Kidney epithelial cell (primary cell): ENCODE results near the gene MED16. TPM values are rescaled to one million over a fixed set of nuclear protein-coding genes. Genes with fewer than 3 reads are reported as not detected.

Experiments used
- DNase-seq: peaks from one replicate; pipeline ENCODE4 v3.0.0-alpha.2; 2010; ENCODE audit warnings: low read depth
- H3K27me3 ChIP-seq: 2 replicates; pipeline ENCODE4 v1.6.0; 2011; ENCODE audit warnings: low read length; ENCODE audit not compliant: control insufficient read depth, insufficient read depth
- H3K36me3 ChIP-seq: 2 replicates; pipeline ENCODE4 v1.5.1; 2011; ENCODE audit warnings: low read length; ENCODE audit not compliant: control insufficient read depth, insufficient read depth
- H3K4me3 ChIP-seq: 2 replicates; pipeline ENCODE4 v1.5.1; 2011; ENCODE audit warnings: low read depth, mild to moderate bottlenecking, control low read depth, low read length
- total RNA-seq: library from RNA; depleted of rRNA; stranded (reverse); fragments of >200 nt; gene quantifications from 2 replicates; pipeline ENCODE4 v1.2.3, GENCODE V29; 2015
- TF ChIP-seq, protein P1 (sequence below): IDR thresholded peaks from 2 replicates; pipeline ENCODE4 v1.5.1; 2011; ENCODE audit warnings: mild to moderate bottlenecking, moderate library complexity, low read length, control low read depth, inconsistent platforms; ENCODE audit not compliant: insufficient read depth, poor library complexity, severe bottlenecking

MED16 gene
- total RNA-seq, 1 donor from 2014 or later = 40.1 TPM

DNA sequence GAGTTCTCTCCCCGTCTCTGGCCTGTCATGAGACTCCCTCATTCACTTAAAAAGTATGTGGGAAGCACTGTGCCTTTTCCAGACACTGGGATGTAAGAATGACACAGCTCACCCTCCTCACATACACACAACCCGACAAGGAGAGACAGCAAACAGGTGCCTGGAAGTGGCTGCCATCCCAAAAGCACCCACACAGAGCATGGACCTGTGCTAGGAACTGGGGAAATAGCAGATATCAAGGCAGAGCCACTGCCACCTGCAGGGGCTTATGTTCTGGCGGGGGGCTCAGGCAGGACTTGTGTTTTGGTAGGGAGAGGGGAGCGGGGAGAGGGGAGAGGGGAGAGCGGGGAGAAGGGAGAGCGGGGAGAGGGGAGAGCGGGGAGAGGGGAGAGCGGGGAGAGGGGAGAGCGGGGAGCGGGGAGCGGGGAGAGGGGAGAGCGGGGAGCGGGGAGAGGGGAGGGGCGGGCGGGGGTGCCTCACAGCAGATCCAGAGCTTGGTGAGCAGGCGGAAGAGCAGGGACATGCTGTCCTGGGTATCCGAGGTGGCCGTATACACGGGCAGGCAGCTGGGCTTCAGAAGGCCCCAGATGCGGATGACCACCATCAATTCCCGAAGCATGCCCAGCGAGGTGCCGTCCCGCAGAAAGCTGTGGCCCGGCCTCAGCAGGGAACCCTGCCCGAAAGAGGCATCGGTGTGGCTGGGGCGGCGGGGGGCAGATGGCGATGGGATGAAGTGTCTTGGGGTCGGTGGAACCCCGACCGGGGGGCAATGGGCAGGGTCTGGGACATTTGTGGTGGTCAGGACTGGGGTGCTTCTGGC, 21.3 kb downstream of the MED16 start:
- peaks cover 6% of the 10 kb centered on the region for H3K36me3 ChIP-seq
- H3K4me3 ChIP-seq = no peak overlapping the region
- TF ChIP-seq, protein P1, sequence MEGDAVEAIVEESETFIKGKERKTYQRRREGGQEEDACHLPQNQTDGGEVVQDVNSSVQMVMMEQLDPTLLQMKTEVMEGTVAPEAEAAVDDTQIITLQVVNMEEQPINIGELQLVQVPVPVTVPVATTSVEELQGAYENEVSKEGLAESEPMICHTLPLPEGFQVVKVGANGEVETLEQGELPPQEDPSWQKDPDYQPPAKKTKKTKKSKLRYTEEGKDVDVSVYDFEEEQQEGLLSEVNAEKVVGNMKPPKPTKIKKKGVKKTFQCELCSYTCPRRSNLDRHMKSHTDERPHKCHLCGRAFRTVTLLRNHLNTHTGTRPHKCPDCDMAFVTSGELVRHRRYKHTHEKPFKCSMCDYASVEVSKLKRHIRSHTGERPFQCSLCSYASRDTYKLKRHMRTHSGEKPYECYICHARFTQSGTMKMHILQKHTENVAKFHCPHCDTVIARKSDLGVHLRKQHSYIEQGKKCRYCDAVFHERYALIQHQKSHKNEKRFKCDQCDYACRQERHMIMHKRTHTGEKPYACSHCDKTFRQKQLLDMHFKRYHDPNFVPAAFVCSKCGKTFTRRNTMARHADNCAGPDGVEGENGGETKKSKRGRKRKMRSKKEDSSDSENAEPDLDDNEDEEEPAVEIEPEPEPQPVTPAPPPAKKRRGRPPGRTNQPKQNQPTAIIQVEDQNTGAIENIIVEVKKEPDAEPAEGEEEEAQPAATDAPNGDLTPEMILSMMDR = no peak
- no peak for DNase-seq
- H3K27me3 ChIP-seq = no peaks in the 10 kb centered on the region

DNA sequence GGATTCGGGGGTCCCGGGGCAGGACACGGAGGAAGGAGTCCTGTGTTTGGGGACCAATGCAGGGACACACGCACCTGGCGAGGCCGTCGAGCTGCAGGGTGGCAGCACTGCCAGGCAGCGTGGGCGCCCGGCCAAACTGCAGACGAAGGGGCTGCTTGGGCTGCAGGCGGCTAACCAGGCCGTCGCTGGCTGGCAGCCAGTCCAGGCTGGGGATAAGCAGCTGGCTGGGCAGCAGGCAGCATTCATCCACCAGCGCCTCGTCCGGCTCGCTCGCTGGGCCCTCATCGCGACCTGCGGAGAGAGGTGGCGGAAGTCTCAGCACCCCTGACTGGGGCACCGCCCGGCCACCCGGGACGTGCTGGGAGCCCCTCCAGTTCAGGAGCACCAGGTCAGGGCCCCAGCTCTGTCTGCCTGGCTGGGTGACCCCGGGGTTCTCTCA, 22.0 kb downstream of the MED16 start:
- DNase-seq = no peak

DNA sequence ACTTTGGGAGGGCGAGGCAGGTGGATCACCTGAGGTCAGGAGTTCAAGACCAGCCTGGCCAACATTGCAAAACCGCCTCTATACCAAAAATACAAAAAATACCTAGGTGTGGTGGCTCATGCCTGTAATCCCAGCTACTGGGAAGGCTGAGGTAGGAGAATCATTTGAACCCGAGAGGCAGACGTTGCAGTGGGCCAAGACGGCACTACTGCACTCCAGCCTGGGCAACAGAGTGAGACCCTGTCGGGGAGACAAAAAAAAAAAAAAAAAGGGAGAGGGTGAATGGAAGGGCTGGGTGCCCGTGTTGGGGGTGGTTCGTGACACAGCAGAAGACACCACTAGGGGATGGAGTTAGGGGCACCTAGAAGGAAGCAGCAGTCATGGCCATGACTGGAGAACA, 22.7 kb downstream of the MED16 start:
- Histone ChIP-seq H3K4me3 (no peak overlapping the region), H3K36me3 (peaks cover 6% of the 10 kb centered on the region), H3K27me3 (no peaks in the 10 kb centered on the region)
- TF ChIP-seq, protein P1 = no peak
- no peak for DNase-seq

More for the DNA sequence above, 22.0 kb downstream of the MED16 start:
- H3K4me3 ChIP-seq = no peak overlapping the region
- no peaks in the 10 kb centered on the region for H3K27me3 ChIP-seq
- TF ChIP-seq, protein P1 = no peak
- H3K36me3 ChIP-seq = peaks cover 6% of the 10 kb centered on the region

DNA sequence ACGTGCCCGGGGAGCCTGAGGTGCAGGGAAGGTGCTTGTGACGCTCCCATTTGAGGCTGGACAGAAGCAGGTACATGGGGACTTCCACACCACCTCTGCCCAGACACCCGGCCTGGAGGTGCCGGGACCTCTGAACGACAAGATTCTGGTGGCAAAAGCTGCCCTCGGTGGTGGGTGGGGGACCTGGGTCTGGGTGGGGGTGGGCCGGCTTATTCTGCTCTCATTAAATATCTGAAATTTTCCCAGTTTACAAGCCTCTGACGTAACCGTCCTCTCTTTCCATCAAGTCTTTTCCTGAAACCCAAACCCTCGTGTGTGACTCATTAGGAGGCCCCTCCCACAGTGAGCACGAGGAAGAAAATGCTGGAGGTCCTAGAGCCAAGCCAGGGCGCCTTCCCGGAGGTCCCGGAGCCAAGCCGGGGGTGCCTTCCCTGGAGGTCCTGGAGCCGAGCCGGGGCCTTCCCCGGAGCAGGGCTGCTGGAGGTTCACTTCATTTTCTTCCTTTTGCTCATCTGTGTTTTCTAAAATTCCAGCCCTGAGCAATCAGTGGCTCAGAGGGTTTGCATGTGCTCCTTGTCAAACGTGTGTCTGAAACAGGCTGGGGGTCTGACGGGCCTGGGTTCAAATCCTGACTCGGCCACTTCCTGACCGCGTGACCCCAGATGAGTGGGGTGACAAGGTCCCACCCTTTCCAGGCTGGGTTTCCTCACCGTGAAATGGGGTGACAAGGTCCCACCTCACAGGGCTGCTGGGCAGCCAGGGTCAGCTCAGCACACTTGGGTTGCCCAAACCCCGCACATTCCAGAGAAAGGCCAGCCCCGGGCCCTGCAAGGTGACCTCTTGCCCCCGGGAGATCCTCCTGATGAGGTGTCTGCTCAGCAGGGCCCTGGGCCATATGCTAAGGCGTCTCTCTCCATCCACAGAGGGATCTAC, 23.5 kb downstream of the MED16 start:
- peaks cover 6% of the 10 kb centered on the region for H3K36me3 ChIP-seq

DNA sequence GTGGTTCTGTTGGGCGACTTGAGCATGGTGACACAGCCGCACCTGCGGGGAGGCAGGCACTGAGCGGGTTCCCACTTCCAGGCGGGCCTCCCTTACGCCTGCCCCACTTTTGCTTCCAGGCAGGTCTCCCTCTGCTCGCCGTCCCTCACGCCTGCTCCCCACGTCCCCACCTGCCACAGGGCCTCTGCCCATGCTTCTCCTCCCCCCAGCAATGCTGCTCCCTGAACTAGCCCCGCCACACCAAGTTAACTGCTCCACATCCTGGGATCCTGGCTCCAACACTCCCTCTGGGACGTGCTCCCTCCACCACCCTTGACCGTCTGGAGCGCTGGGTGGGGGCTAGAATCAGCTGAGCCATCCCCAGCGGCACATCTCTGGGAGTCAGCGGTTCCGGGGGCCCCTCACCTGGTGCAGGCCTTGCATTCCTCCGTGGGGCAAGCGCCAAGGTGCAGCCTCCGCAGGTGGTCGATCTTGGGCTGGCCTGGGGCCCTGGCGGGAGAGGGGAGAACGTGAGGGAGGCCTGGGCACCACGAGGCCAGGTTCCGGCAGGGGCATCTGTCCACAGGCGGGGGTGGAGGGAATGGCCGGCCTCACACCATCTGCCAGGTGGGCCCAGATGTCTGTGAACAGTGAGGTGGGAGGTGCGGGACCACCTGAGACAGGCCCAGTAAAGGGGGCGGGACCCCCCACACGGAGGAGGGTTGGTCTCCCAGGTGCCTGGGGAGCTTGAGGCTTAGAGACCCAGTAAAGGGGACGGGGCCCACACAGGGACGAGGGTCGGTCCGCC, 24.3 kb downstream of the MED16 start:
- Histone ChIP-seq H3K27me3 (no peaks in the 10 kb centered on the region), H3K36me3 (peaks cover 3% of the 10 kb centered on the region), H3K4me3 (no peak overlapping the region)
- no peak for DNase-seq
- TF ChIP-seq, protein P1 = no peak

More for the DNA sequence above, 23.5 kb downstream of the MED16 start:
- TF ChIP-seq, protein P1 = no peak
- Histone ChIP-seq H3K27me3 (no peaks in the 10 kb centered on the region), H3K4me3 (no peak overlapping the region)
- DNase-seq = no peak
